Testis (tissue), 3 donors: ENCODE data around the gene MFN1. TPM values are rescaled to one million over a fixed set of nuclear protein-coding genes. Genes with fewer than 3 reads are reported as not detected.

Experiments
- DNase-seq: peaks from one replicate; pipeline ENCODE4 v3.0.0-alpha.2; 2019
- H3K27ac ChIP-seq, 2 donors: fragments of 200-600 bp; sonication (generic); one replicate each; pipeline ENCODE4 v1.5.1; 2019
- H3K27me3 ChIP-seq: fragments of 200-600 bp; sonication (generic); one replicate; pipeline ENCODE4 v1.5.1; 2019
- H3K36me3 ChIP-seq: fragments of 200-600 bp; sonication (generic); one replicate; pipeline ENCODE4 v1.5.1; 2017; ENCODE audit warnings: low read depth; ENCODE audit errors: missing control alignments
- H3K4me1 ChIP-seq: fragments of 200-600 bp; sonication (generic); one replicate; pipeline ENCODE4 v1.5.1; 2019
- H3K4me3 ChIP-seq, 2 donors: fragments of 200-600 bp; sonication (generic); one replicate each; pipeline ENCODE4 v1.5.1; 2017 to 2019
- H3K9me3 ChIP-seq: fragments of 200-600 bp; sonication (generic); one replicate; pipeline ENCODE4 v1.5.1; 2017
- CTCF ChIP-seq, 3 experiments: fragments of 450-650 bp in 2 of 3; fragments of 200-600 bp in 1 of 3; sonication (generic) in 1 of 3; IDR thresholded peaks; one replicate each; pipeline ENCODE4 v1.5.1; 2016 to 2019; ENCODE audit warnings: antibody characterized with exemption in 3 of 3, mild to moderate bottlenecking in 2 of 3, moderate library complexity in 1 of 3
- POLR2A ChIP-seq: fragments of 450-650 bp; IDR thresholded peaks from one replicate; pipeline ENCODE4 v1.6.1; 2017; ENCODE audit warnings: antibody characterized with exemption, mild to moderate bottlenecking, moderate library complexity
- WGBS, 2 donors: methylation state at CpG; one replicate each; pipeline ENCODE4 v1.1.5; 2018; 5-methylcytosine and 5-hydroxymethylcytosine counted together
- intact Hi-C: fragments of 100-400 bp; cut with DNase I; formaldehyde crosslinking; loops from one replicate; pipeline ENCODE4 v1.15.1; 2023; ENCODE audit warnings: low total_unique reads
- polyA plus RNA-seq: library from polyadenylated mRNA; stranded (reverse); fragments of 350-450 nt; fragmentation: Illumina TruSeq; extraction: RNeasy Lipid Tissue Mini Kit (QIAGEN cat#74804); gene quantifications from one replicate; pipeline ENCODE4 v1.2.3, GENCODE V29; 2014; ENCODE audit warnings: low read depth, low replicate concordance; ENCODE audit not compliant: insufficient read depth
- total RNA-seq, 2 donors: library from RNA; depleted of rRNA; stranded (reverse); fragments of >200 nt; gene quantifications; one replicate each; pipeline ENCODE4 v1.2.3, GENCODE V29; 2016

MFN1 gene
- total and polyA plus RNA-seq, 3 donors from 2014 or later = 23.1 to 50.9 (median 39.5) TPM

GRCh38 chr3:179410331-179410730 is 62.8 kb downstream of the MFN1 start:
- Histone ChIP-seq H3K36me3 (no peaks in the 10 kb centered on the region), H3K4me3 (no peak overlapping the region), H3K9me3 (no peaks in the 10 kb centered on the region), H3K27me3 (no peaks in the 10 kb centered on the region), H3K27ac (no peak overlapping the region), H3K4me1 (no peaks in the 10 kb centered on the region)
- no peak for DNase-seq
- intact Hi-C loops = no loop called here
- TF ChIP-seq CTCF (IDR thresholded peaks at IDR 0.05) = no peak
- no peak for TF ChIP-seq POLR2A
- WGBS, 2 donors = 90 to 91% methylated on average over 2 of the region's 2 CpGs

GRCh38 chr3:179410999-179411398 is 63.5 kb downstream of the MFN1 start:
- no peaks in the 10 kb centered on the region for H3K9me3 ChIP-seq
- H3K36me3 ChIP-seq = no peaks in the 10 kb centered on the region
- no peak overlapping the region for H3K4me3 ChIP-seq
- DNase-seq = no peak
- intact Hi-C loops = no loop called here
- H3K27me3 ChIP-seq = no peaks in the 10 kb centered on the region
- no peaks in the 10 kb centered on the region for H3K4me1 ChIP-seq
- no peak overlapping the region for H3K27ac ChIP-seq
- TF ChIP-seq CTCF (IDR thresholded peaks at IDR 0.05) (no peak), POLR2A (no peak)

GRCh38 chr3:179414804-179415203 is 67.3 kb downstream of the MFN1 start:
- 83 to 85% methylated on average over 2 of the region's 2 CpGs for WGBS, 2 donors
- TF ChIP-seq POLR2A = no peak
- Histone ChIP-seq H3K4me1 (no peaks in the 10 kb centered on the region), H3K27me3 (no peaks in the 10 kb centered on the region), H3K27ac (no peak overlapping the region), H3K9me3 (no peaks in the 10 kb centered on the region), H3K36me3 (no peaks in the 10 kb centered on the region), H3K4me3 (no peak overlapping the region)
- intact Hi-C loops = no loop called here
- no peak for DNase-seq

- no peaks in the 10 kb centered on the region for H3K36me3 ChIP-seq
These were observed 67.9 kb downstream of the MFN1 start for GRCh38 chr3:179415377-179415776.

GRCh38 chr3:179416681-179417080 is 69.2 kb downstream of the MFN1 start:
- no peak for DNase-seq
- WGBS, 2 donors = 84 to 99% methylated on average over 2 of the region's 2 CpGs
- Histone ChIP-seq H3K4me1 (no peaks in the 10 kb centered on the region), H3K36me3 (no peaks in the 10 kb centered on the region), H3K27me3 (no peaks in the 10 kb centered on the region), H3K27ac (no peak overlapping the region), H3K4me3 (no peak overlapping the region), H3K9me3 (no peaks in the 10 kb centered on the region)
- TF ChIP-seq POLR2A = no peak
- TF ChIP-seq CTCF (IDR thresholded peaks at IDR 0.05) = no peak
- intact Hi-C loops = no loop called here

More at GRCh38 chr3:179415377-179415776, 67.9 kb downstream of the MFN1 start:
- no peak for TF ChIP-seq POLR2A
- no peak for TF ChIP-seq CTCF (IDR thresholded peaks at IDR 0.05)
- Histone ChIP-seq H3K4me3 (no peak overlapping the region), H3K27me3 (no peaks in the 10 kb centered on the region), H3K4me1 (no peaks in the 10 kb centered on the region), H3K27ac (no peak overlapping the region), H3K9me3 (no peaks in the 10 kb centered on the region)
- DNase-seq = no peak
- intact Hi-C loops = no loop called here
- 91% methylated on average over 4 of the region's 4 CpGs for WGBS, 2 donors
